Activated CD8-positive, alpha-beta T cell treated with anti-CD3 and anti-CD28 coated beads for 36 hours (primary cell): ENCODE measurements around the gene SIVA1. TPM values are rescaled to one million over a fixed set of nuclear protein-coding genes. Genes with fewer than 3 reads are reported as not detected.

Experiments used
- ATAC-seq: fragments of 200-7000 bp; cut with Tn5 transposase; one replicate; pipeline ENCODE4 v1.10.0; 2021; ENCODE audit warnings: mild to moderate bottlenecking, moderate library complexity
- CTCF ChIA-PET: fragments of 350-600 bp; sonication (Branson Sonifier 250); formaldehyde crosslinking; loops from one replicate; lab custom pipeline; 2021; ENCODE audit warnings: antibody characterized with exemption; lab: Charles Lee
- POLR2A ChIA-PET: fragments of 350-600 bp; sonication (Branson Sonifier 250); formaldehyde crosslinking; loops from one replicate; lab custom pipeline; 2021; ENCODE audit warnings: antibody characterized with exemption; lab: Charles Lee
- DNase-seq: peaks from one replicate; pipeline ENCODE4 v3.0.0-alpha.2; 2020
- H3K27ac Mint-ChIP-seq: one replicate; pipeline ENCODE4 v1.8.0; 2021; ENCODE audit warnings: mild to moderate bottlenecking, mixed read lengths
- H3K27me3 Mint-ChIP-seq: one replicate; pipeline ENCODE4 v1.8.0; 2021; ENCODE audit warnings: mixed read lengths
- H3K36me3 Mint-ChIP-seq: one replicate; pipeline ENCODE4 v1.8.0; 2021; ENCODE audit warnings: low read depth, mixed read lengths
- H3K4me1 Mint-ChIP-seq: one replicate; pipeline ENCODE4 v1.8.0; 2021; ENCODE audit warnings: low read depth, mixed read lengths
- H3K4me3 Mint-ChIP-seq: one replicate; pipeline ENCODE4 v1.8.0; 2021; ENCODE audit warnings: mild to moderate bottlenecking, moderate library complexity, mixed read lengths
- H3K9me3 Mint-ChIP-seq: one replicate; pipeline ENCODE4 v1.8.0; 2021; ENCODE audit warnings: mixed read lengths
- CTCF ChIP-seq: fragments of 200-600 bp; IDR thresholded peaks from one replicate; pipeline ENCODE4 v1.8.0; 2022; ENCODE audit warnings: antibody characterized with exemption, mild to moderate bottlenecking
- intact Hi-C: fragments of 100-400 bp; cut with micrococcal nuclease; formaldehyde crosslinking; loops from one replicate; pipeline ENCODE4 v1.10.0; 2022
- total RNA-seq, 2 experiments: library from RNA; stranded (reverse); gene quantifications; one replicate each; pipeline ENCODE4 v1.2.3, GENCODE V29; 2021

Gene SIVA1
- total RNA-seq, 2 experiments from 2014 or later: 115 to 125 TPM

- Mint-ChIP-seq H3K4me1 (peaks cover 36% of the 10 kb centered on the region), H3K27me3 (no peaks in the 10 kb centered on the region)
Measured at GRCh38 chr14:104752423-104752734, 568 bp upstream of the SIVA1 start.

GRCh38 chr14:104753528-104754212, 723 bp downstream of the SIVA1 start:
- ChIA-PET CTCF (interaction anchor here (1.1 to 3.3 kb wide), 5 partner anchors 9 to 73 kb away, joined by 4 to 21 read pairs (median 14); partner anchors contain the start of gene ADSS1), POLR2A (interaction anchor here (0.5 to 1.7 kb wide), 10 partner anchors 10 to 1033 kb away, joined by 3 to 12 read pairs (median 4); partner anchors contain the start of genes INF2 and ZBTB42)
- Mint-ChIP-seq H3K4me3 (peak overlapping the region; percentile 86), H3K4me1 (peaks cover 39% of the 10 kb centered on the region), H3K27ac (peak overlapping the region; percentile 80), H3K36me3 (peaks cover 29% of the 10 kb centered on the region), H3K27me3 (no peaks in the 10 kb centered on the region), H3K9me3 (no peaks in the 10 kb centered on the region)
- no peak for TF ChIP-seq CTCF
- intact Hi-C loops: loop anchor here (5.0 kb wide), 1 partner anchor 314 kb away; the partner anchor contains the start of gene GPR132
- DNase-seq (no peak), ATAC-seq (no peak)

More at GRCh38 chr14:104752423-104752734, 568 bp upstream of the SIVA1 start:
- intact Hi-C loops: loop anchor here (5.0 kb wide), 1 partner anchor 315 kb away; the partner anchor contains the start of gene GPR132
- Mint-ChIP-seq H3K27ac (peak overlapping the region; percentile 89), H3K36me3 (peaks cover 29% of the 10 kb centered on the region), H3K4me3 (peak overlapping the region; percentile 86), H3K9me3 (no peaks in the 10 kb centered on the region)
- ChIA-PET POLR2A (interaction anchor here (0.5 to 2.8 kb wide), 14 partner anchors 9 to 1442 kb away, joined by 3 to 13 read pairs (median 4); partner anchors contain the start of genes ADSS1 and TEX22), CTCF (interaction anchor here (0.8 to 3.3 kb wide), 11 partner anchors 11 to 74 kb away, joined by 3 to 21 read pairs (median 4); partner anchors contain the start of genes ADSS1 and ZBTB42)
- DNase-seq: no peak
- TF ChIP-seq CTCF: no peak
- no peak for ATAC-seq

- ChIA-PET POLR2A (interaction anchor here (0.6 to 1.6 kb wide), 7 partner anchors 10 to 731 kb away, joined by 3 to 5 read pairs (median 4); partner anchors contain the start of gene ZBTB42), CTCF (interaction anchor here (0.8 to 3.3 kb wide), 4 partner anchors 12 to 30 kb away, joined by 5 to 21 read pairs (median 12); partner anchors contain the start of gene ADSS1)
- peaks cover 39% of the 10 kb centered on the region for H3K4me1 Mint-ChIP-seq
- no peak for TF ChIP-seq CTCF
- DNase-seq: no peak
- peaks cover 29% of the 10 kb centered on the region for H3K36me3 Mint-ChIP-seq
- no peaks in the 10 kb centered on the region for H3K9me3 Mint-ChIP-seq
- H3K27ac Mint-ChIP-seq: peak overlapping the region; percentile 80
- no peak for ATAC-seq
- H3K4me3 Mint-ChIP-seq: peak overlapping the region; percentile 86
- H3K27me3 Mint-ChIP-seq: no peaks in the 10 kb centered on the region
- intact Hi-C loops: loop anchor here (5.0 kb wide), 1 partner anchor 313 kb away; the partner anchor contains the start of gene GPR132
Measured at GRCh38 chr14:104754213-104754851, 1.4 kb downstream of the SIVA1 start.

- DNase-seq: no peak
- no peak overlapping the region for H3K4me3 Mint-ChIP-seq
- H3K9me3 Mint-ChIP-seq: no peaks in the 10 kb centered on the region
- ATAC-seq: no peak
- ChIA-PET CTCF (no interaction called here), POLR2A (no interaction called here)
- H3K36me3 Mint-ChIP-seq: peaks cover 36% of the 10 kb centered on the region
- intact Hi-C loops: no loop called here
- H3K27me3 Mint-ChIP-seq: no peaks in the 10 kb centered on the region
- no peak overlapping the region for H3K27ac Mint-ChIP-seq
- peaks cover 39% of the 10 kb centered on the region for H3K4me1 Mint-ChIP-seq
- TF ChIP-seq CTCF: no peak
Measured at GRCh38 chr14:104755621-104756020, 2.7 kb downstream of the SIVA1 start.
